ENCODE measurements around the gene ABHD11.

Gene ABHD11

DNA sequence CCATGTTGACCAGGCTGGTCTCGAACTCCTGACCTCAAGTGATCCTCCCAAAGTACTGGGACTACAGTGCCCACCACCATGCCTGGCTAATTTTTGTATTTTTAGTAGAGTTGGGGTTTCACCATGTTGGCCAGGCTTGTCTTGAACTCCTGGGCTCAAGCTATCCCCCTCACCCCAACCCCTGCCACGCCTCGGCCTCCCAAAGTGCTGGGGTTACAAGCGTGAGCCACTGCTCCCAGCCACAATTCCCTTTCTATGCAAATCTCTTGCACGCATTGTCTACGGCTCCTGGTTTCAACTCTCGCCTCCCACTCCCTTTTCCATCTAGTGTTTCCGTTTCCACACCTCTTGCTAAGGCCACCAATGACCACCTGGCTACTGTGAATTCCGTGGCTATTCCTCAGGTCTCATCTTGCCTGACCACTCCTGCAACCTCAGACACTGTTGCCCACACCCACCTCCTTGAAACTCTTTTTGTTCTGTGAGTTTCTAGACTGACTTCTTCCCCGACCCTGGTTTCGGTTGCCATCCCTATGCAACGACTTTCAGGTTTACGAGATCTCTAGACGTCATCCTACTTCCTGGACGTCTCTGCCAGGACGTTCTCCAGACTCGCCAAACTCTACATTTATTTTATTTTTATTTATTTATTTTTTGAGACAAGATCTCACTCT, 28.1 kb upstream of the ABHD11 start:
- no peaks in the 10 kb centered on the region for H3K36me3 Mint-ChIP-seq (ENCODE audit: low read depth)
- H3K4me1 Mint-ChIP-seq (ENCODE audit: low read depth), result peaks cover 11% of the 10 kb centered on the region
- peaks cover 67% of the 10 kb centered on the region for H3K27me3 Mint-ChIP-seq
- H3K4me3 Mint-ChIP-seq, result no peak overlapping the region
- no peak overlapping the region for H3K27ac Mint-ChIP-seq
- no peaks in the 10 kb centered on the region for H3K9me3 Mint-ChIP-seq
- intact Hi-C loops (cut with micrococcal nuclease), result no loop called here

GRCh38 chr7:73762659-73762999, 24.0 kb upstream of the ABHD11 start:
- intact Hi-C loops (cut with micrococcal nuclease), result no loop called here
- no peaks in the 10 kb centered on the region for H3K9me3 Mint-ChIP-seq

GRCh38 chr7:73761854-73762658, 23.5 kb upstream of the ABHD11 start:
- no peaks in the 10 kb centered on the region for H3K36me3 Mint-ChIP-seq (ENCODE audit: low read depth)
- H3K27me3 Mint-ChIP-seq, result peaks cover 34% of the 10 kb centered on the region
- H3K4me1 Mint-ChIP-seq (ENCODE audit: low read depth), result no peaks in the 10 kb centered on the region
- no peak overlapping the region for H3K27ac Mint-ChIP-seq
- H3K9me3 Mint-ChIP-seq, result no peaks in the 10 kb centered on the region
- no peak overlapping the region for H3K4me3 Mint-ChIP-seq
- intact Hi-C loops (cut with micrococcal nuclease), result no loop called here

More at GRCh38 chr7:73762659-73762999, 24.0 kb upstream of the ABHD11 start:
- Mint-ChIP-seq H3K27me3 (peaks cover 35% of the 10 kb centered on the region), H3K27ac (no peak overlapping the region), H3K4me1 (ENCODE audit: low read depth) (no peaks in the 10 kb centered on the region), H3K4me3 (no peak overlapping the region), H3K36me3 (ENCODE audit: low read depth) (no peaks in the 10 kb centered on the region)

DNA sequence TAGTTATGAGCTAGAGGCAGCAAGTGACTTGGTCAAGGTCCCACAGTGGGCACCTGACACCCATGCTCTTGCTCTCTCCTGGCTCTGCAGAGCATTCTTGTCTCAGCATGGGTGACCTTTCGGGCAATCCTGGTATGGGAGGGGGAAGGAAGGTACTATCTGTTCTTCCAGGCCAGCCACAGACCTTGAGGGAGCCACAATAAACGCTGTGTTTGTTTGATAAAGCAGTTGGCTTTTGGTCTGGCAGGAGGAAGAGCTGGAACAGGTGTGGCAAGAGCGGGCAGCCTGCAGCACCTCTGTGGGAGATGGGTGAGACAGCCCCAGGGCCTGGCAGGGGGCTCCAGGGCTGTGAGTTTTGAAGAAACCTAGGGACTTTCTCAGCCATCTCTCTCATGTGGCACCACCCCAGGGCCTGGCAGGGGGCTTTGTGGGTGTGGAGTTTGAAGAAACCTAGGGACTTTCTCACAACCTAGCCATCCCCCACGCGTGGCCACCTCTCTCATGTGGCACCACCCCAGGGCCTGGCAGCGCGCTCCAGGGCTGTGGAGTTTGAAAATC, 20.1 kb upstream of the ABHD11 start:
- intact Hi-C loops (cut with micrococcal nuclease), result no loop called here
- peaks cover 24% of the 10 kb centered on the region for H3K27me3 Mint-ChIP-seq
- H3K4me1 Mint-ChIP-seq (ENCODE audit: low read depth), result no peaks in the 10 kb centered on the region
- no peak overlapping the region for H3K4me3 Mint-ChIP-seq
- no peaks in the 10 kb centered on the region for H3K9me3 Mint-ChIP-seq
- H3K27ac Mint-ChIP-seq, result no peak overlapping the region
- no peaks in the 10 kb centered on the region for H3K36me3 Mint-ChIP-seq (ENCODE audit: low read depth)

GRCh38 chr7:73749931-73750776, 11.6 kb upstream of the ABHD11 start:
- H3K4me3 Mint-ChIP-seq, result no peak overlapping the region
- peaks cover 21% of the 10 kb centered on the region for H3K4me1 Mint-ChIP-seq (ENCODE audit: low read depth)
- intact Hi-C loops (cut with micrococcal nuclease), result loop anchor here (10.0 kb wide), 1 partner anchor 105 kb away; no protein-coding TSS in a partner anchor
- no peak overlapping the region for H3K27ac Mint-ChIP-seq
- no peaks in the 10 kb centered on the region for H3K36me3 Mint-ChIP-seq (ENCODE audit: low read depth)
- peaks cover 17% of the 10 kb centered on the region for H3K27me3 Mint-ChIP-seq
- no peaks in the 10 kb centered on the region for H3K9me3 Mint-ChIP-seq

DNA sequence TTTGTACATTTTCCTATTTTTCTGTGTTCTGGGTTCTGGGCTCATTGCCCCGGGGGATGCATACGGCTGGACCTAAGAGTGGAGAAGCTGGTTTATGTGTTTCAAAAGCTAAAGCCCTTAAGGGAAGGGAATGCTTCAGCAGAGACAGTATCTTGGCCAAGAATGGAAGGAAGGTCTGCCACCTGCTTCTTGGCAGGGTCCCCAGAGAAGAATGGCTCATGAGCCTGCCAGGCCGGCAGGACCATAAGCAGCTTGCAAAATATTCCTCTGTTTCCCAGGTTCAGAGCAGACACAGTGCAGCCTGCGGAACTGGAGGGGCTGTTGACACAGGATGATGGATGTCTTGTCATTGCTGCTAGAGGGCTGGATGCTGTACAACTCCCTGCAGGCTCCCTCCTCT, 7.8 kb upstream of the ABHD11 start:
- Mint-ChIP-seq H3K27me3 (peaks cover 40% of the 10 kb centered on the region), H3K27ac (no peak overlapping the region), H3K4me1 (ENCODE audit: low read depth) (peaks cover 21% of the 10 kb centered on the region), H3K36me3 (ENCODE audit: low read depth) (no peaks in the 10 kb centered on the region), H3K9me3 (no peaks in the 10 kb centered on the region), H3K4me3 (no peak overlapping the region)
- intact Hi-C loops (cut with micrococcal nuclease), result loop anchor here (10.0 kb wide), 1 partner anchor 108 kb away; no protein-coding TSS in a partner anchor

DNA sequence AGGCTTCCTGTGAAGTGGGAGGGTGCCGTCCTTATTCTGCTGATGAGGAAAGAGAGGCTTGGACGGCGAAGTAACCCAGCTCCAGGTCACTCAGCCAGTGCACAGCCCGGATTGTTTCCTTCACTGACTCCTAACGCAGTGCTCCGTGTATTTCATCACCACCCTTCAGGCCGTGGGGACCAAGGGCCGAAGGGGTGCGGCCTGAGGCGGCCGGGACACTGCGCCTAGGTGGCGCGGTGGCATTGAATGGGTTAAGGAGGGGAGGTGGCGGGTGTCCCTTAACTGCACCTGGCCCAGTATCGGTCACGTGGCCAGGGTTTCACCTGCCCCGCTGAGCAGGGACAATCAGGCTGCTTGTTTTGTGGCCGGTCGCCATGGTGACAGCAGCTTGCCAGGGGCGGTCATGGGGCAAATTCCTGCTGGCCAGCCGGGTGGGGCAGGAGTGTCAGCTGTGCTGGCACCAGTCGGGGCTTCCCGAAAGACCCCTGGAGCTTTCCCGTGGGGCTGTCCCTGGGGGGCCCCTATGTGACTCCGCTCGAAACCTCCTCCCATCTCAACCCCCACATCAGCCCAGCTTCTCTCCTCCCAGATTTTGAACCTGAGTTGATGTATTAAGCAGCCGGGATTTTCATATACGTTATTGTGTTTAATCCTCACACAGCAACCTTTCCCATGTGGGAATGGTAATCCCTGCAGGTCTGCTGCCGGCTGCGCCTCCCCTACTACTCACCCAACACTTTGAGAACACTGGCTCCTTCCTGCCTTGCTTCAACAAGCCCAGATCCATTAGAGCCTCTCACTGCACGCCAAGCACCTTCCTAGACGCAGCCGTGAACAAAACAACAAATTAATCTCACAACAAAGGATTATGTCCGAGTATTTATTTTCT, 4.4 kb upstream of the ABHD11 start:
- Mint-ChIP-seq H3K27ac (no peak overlapping the region), H3K9me3 (no peaks in the 10 kb centered on the region), H3K4me1 (ENCODE audit: low read depth) (peaks cover 12% of the 10 kb centered on the region), H3K4me3 (no peak overlapping the region), H3K36me3 (ENCODE audit: low read depth) (peaks cover 5% of the 10 kb centered on the region), H3K27me3 (peaks cover 45% of the 10 kb centered on the region)
- intact Hi-C loops (cut with micrococcal nuclease), result loop anchor here (10.0 kb wide), 1 partner anchor 112 kb away; no protein-coding TSS in a partner anchor

DNA sequence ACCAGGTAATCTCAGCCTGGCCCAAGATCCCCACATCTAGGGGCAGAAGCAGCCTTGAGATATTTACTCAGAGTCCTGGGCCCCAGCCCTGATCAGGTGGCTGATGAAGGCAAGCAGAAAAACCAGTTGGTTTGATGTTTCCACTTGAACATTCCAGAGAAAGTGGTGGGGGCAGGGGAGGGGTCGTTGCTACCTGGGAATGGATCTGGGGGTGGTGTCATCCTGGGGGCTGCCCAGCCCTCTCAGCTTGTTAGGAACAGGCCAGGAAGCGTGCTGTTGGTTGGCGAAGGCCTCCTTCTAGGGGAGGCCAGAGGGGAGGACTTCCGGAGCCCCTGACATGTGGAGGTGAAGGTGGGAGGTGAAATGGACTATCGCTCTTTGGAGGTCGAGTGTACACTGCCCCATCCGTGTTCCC, 3.7 kb upstream of the ABHD11 start:
- no peak overlapping the region for H3K27ac Mint-ChIP-seq
- intact Hi-C loops (cut with micrococcal nuclease), result loop anchor here (10.0 kb wide), 1 partner anchor 112 kb away; no protein-coding TSS in a partner anchor
- H3K4me3 Mint-ChIP-seq, result no peak overlapping the region
- H3K27me3 Mint-ChIP-seq, result peaks cover 45% of the 10 kb centered on the region
- H3K4me1 Mint-ChIP-seq (ENCODE audit: low read depth), result peaks cover 18% of the 10 kb centered on the region
- no peaks in the 10 kb centered on the region for H3K9me3 Mint-ChIP-seq
- peaks cover 12% of the 10 kb centered on the region for H3K36me3 Mint-ChIP-seq (ENCODE audit: low read depth)

DNA sequence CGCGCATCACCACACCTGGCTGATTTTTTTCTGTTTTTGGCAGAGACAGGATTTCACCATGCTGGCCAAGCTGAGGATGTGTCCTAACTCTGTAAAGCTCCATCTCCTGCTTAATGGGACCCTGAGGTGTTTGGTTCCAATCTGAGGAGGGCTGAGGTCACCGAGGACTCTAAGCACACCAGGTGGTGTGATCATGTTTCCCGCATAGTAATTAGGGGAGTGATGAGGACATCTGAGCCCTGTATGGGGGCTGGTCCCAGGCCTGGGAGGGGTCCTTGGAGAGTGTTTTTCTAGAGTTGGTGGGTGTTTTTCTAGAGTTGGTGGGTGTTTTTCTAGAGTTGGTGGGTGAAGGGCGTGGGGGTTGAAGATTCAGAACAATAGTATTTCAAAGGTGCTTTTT, 3.0 kb upstream of the ABHD11 start:
- peaks cover 19% of the 10 kb centered on the region for H3K36me3 Mint-ChIP-seq (ENCODE audit: low read depth)
- peaks cover 42% of the 10 kb centered on the region for H3K27me3 Mint-ChIP-seq
- no peak overlapping the region for H3K4me3 Mint-ChIP-seq
- no peak overlapping the region for H3K27ac Mint-ChIP-seq
- H3K4me1 Mint-ChIP-seq (ENCODE audit: low read depth), result peaks cover 26% of the 10 kb centered on the region
- intact Hi-C loops (cut with micrococcal nuclease), result loop anchor here (10.0 kb wide), 1 partner anchor 113 kb away; no protein-coding TSS in a partner anchor
- H3K9me3 Mint-ChIP-seq, result no peaks in the 10 kb centered on the region

GRCh38 chr7:73740771-73741170, 2.2 kb upstream of the ABHD11 start:
- intact Hi-C loops (cut with micrococcal nuclease), result loop anchor here (10.0 kb wide), 1 partner anchor 114 kb away; no protein-coding TSS in a partner anchor
- no peak overlapping the region for H3K4me3 Mint-ChIP-seq
- H3K9me3 Mint-ChIP-seq, result no peaks in the 10 kb centered on the region
- peaks cover 39% of the 10 kb centered on the region for H3K27me3 Mint-ChIP-seq
- H3K4me1 Mint-ChIP-seq (ENCODE audit: low read depth), result peaks cover 29% of the 10 kb centered on the region
- H3K27ac Mint-ChIP-seq, result no peak overlapping the region
- peaks cover 28% of the 10 kb centered on the region for H3K36me3 Mint-ChIP-seq (ENCODE audit: low read depth)

DNA sequence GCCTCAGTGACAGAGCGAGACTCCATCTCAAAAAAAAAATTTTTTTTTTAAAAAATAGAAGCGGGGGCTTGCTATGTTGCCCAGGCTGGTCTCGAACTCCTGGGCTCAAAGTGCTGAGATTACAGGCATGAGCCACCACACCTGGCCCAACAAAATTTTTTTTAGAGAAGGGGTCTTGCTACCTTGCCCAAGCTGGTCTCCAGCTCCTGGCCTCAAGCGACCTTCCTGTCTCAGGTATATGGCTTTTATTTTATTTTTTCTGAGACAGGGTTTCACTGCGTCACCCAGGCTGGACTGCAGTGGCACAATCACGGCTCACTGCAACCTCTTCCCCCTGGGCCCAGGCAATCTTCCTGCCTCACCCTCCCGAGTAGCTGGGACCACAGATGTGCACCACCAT, 1.6 kb upstream of the ABHD11 start:
- Mint-ChIP-seq H3K27ac (no peak overlapping the region), H3K4me3 (no peak overlapping the region), H3K4me1 (ENCODE audit: low read depth) (peaks cover 30% of the 10 kb centered on the region), H3K36me3 (ENCODE audit: low read depth) (peaks cover 33% of the 10 kb centered on the region), H3K27me3 (peaks cover 39% of the 10 kb centered on the region), H3K9me3 (peaks cover 3% of the 10 kb centered on the region)
- intact Hi-C loops (cut with micrococcal nuclease), result loop anchor here (10.0 kb wide), 1 partner anchor 115 kb away; no protein-coding TSS in a partner anchor

DNA sequence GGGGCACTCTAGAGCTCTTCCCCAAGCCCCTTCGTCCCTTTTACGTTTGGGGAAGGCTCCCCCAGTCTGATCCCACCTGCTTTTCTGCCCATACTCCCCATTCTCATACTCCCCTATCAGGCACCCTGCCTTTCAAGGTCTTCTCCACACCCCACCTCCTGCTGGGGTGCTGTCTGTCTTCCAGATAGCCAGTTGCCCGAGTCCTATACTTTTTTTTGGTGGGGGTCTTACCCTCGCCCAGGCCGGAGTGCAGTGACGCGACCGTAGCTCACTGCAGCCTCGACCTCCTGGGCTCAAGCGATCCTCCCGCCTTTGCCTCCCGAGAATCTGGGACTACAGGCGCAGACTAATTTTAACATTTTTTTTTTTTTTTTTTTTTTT, 775 bp upstream of the ABHD11 start:
- peaks cover 38% of the 10 kb centered on the region for H3K36me3 Mint-ChIP-seq (ENCODE audit: low read depth)
- H3K4me3 Mint-ChIP-seq, result peak overlapping the region; percentile 97

More for the DNA sequence above, 775 bp upstream of the ABHD11 start:
- Mint-ChIP-seq H3K27me3 (peaks cover 38% of the 10 kb centered on the region), H3K27ac (peak overlapping the region; percentile 96), H3K9me3 (peaks cover 11% of the 10 kb centered on the region), H3K4me1 (ENCODE audit: low read depth) (peaks cover 38% of the 10 kb centered on the region)
- intact Hi-C loops (cut with micrococcal nuclease), result loop anchor here (2.0 to 5.0 kb wide), 2 partner anchors 57 to 343 kb away; partner anchors contain the start of genes BUD23, DNAJC30 and LIMK1
